Posterior cingulate gyrus (tissue), 11 donors: ENCODE measurements around the gene TPD52L2.
"Not testable (repeated sequence)": the region's sequence is repeated elsewhere in the genome, so short reads cannot be mapped to it uniquely, and the experiment has no call there.

Experiments
- DNase-seq, 10 donors: peaks; one replicate each; pipeline versions ENCODE4 v3.0.0 to v3.0.0-alpha.2; 2020 to 2021; ENCODE audit warnings: mixed read lengths in 3 of 10
- intact Hi-C: fragments of 100-400 bp; cut with DNase I; formaldehyde crosslinking; loops from one replicate; pipeline ENCODE4 v1.15.1; 2023

The TPD52L2 gene

GRCh38 chr20:63854766-63855362, 10.2 kb upstream of the TPD52L2 start:
- no peak for DNase-seq
- intact Hi-C loops: no loop called here

DNA sequence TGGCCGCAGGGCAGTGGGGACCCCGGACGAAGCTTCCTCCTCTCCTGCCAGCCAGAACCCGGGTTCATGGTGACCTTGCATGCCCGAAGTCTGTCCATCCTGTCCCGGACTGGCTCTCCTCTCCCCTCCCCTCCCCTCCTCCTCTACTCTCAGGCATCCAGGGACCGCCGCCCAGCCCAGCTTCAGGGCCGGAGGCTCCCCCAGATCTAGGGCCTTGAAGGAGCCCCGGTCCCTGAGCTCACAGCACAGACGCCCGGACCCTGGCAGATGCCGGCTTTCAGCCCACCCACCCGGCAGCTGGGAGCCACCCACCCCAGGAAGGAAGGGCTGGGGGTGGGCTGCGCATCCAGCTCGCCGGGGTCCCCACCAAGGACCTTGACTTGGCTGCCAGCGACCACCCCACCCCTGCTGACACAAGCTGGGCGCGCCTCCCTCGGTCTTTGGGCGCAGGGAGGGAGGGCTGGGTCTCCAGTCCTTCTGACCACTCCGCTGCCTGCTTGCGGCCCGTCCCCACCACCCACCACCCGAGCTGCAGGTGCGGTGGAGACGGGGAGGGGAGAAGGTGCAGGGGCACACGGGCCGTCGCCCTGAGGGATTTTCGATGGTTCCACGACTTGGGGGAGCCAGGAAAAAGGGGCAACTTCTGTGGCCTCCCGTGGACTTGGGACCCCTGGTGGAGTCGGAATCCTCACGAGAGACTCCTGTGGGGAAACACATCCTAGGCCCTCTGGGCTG, 9.5 kb upstream of the TPD52L2 start:
- no peak for DNase-seq
- intact Hi-C loops: no loop called here

- intact Hi-C loops: no loop called here
- no peak for DNase-seq
These were observed 9.0 kb upstream of the TPD52L2 start for GRCh38 chr20:63856098-63856511.

- DNase-seq: no peak
- intact Hi-C loops: no loop called here
These were observed 7.2 kb upstream of the TPD52L2 start for GRCh38 chr20:63857764-63858392.

DNA sequence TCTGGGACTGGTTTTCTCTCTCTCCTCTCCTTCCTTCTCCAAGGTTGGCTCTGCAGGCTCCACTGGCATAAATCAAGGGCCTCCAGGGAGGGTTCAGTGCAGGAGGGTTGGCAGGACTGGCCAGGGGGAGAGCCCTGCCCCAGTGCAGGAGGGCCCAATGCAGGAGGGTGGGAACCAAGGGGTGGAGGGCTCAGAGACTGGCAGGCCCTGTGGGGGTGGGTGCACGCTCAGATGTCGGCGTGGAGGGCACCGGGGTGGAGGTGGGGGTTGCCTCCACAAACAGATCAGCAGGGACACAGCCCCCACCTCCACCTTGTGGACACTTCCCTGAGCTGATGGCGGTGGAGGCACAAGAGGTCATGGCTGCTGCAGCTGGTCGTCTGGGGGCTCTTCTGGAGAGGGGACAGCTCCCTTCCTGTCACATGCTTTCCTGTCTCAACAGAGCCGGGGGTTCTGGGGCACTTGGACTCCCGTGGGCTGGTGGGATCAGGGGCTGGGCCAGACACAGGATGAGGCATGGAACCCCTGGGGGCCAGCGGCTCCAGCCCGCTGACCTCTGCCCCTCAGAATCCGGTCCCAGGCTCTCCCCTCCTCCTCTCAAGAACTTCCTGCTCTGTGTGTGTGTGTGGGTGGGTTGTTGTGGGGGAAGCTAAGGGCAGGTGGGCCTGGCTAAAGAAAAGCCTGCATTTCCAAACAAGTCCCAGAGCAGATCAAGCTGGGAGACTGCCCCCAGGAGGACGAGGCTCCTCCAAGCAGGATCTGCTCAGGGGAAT, 6.5 kb upstream of the TPD52L2 start:
- no peak for DNase-seq
- intact Hi-C loops: no loop called here

GRCh38 chr20:63859166-63859699, 5.8 kb upstream of the TPD52L2 start:
- intact Hi-C loops: no loop called here

DNA sequence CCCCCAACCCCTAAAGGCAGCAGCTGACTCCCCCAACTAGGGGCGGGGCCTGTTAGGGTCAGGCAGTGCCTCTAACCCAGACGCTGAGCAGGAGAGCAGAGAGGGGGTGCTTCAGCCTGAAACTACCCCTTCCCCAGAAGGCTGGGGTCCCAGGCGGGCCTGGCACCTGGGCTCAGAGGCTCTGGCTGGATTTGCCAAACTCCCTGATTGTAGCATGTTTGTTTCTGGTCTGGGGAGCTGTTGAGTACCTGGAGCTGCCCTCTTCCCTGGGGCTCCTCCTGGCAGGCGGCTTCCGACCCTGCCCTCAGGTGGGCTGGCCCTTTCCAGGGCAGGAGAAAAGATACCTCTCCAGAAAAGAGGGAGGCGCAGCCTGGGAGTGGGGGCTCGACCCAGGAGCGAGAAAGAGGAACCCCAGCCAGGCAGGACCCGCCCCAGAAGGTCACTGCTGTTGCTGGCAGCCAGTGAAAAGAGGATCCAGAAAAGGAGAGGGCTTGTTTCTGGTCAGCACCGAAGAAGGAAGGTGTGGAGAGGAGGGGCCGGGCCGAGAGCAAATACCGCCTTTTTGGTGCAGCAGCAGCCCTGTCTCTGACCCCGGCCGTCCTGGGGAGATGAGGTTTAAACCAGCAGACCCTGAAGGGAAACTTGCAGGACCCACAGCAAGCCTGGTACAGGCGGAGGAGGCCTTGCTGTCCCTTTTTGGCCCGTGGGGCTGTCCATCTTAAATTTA, 4.6 kb upstream of the TPD52L2 start:
- intact Hi-C loops: loop anchor here (5.0 to 10.0 kb wide), 2 partner anchors 73 to 156 kb away; partner anchors contain the start of genes ARFRP1 and ZGPAT
- DNase-seq: peak in 2 of 10 donors; percentile 23 to 87

More at GRCh38 chr20:63859166-63859699, 5.8 kb upstream of the TPD52L2 start:
- no peak for DNase-seq

GRCh38 chr20:63861365-63861934, 3.6 kb upstream of the TPD52L2 start, which contains the start of gene ABHD16B:
ABHD16B (plus strand) TSS chr20:63861498; CDS start chr20:63861541, 43 bp downstream.
- DNase-seq: no peak
- intact Hi-C loops: loop anchor here (5.0 to 10.0 kb wide), 2 partner anchors 74 to 157 kb away; partner anchors contain the start of genes ARFRP1 and ZGPAT

- no peak for DNase-seq
- intact Hi-C loops: loop anchor here (5.0 to 10.0 kb wide), 2 partner anchors 75 to 157 kb away; partner anchors contain the start of genes ARFRP1 and ZGPAT
These were observed 2.8 kb upstream of the TPD52L2 start for GRCh38 chr20:63861981-63862901.

DNA sequence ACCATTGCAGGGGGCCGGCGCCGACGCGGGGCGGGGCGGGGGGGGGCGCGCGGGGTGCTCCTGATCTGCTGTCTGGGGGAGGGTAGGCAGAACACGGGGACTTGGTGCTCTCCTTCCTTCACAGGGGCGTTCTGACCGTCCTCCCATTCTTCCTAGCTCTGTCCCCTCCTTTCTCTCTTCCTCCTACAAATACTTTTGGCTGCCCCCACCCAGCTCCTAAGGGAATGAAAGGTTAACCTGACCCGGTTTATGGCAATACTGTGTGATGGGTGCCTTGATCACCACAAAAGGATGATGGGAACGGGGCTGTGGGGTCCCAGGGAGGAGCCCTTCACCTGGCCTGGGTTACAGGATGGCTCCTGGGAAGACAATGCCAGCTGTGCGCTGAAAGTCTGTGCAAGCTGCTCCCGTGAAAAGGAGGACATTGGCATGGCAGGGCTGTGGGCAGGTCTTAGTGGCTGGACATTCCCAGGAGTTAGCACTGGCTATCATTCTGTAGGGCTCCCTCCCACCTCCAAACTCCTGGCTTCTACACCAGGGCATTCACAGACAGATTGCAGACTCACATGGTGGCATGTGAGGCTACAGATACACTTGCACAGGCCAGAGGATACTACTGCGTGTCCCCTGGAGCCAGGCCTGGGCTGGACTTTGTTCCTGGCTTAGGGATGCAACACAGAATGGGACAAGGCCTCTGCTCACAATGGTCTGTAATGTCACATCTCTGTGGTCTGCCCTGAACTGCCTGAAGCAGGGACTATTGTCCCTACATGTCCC, 1.9 kb upstream of the TPD52L2 start:
- intact Hi-C loops: loop anchor here (5.0 to 10.0 kb wide), 2 partner anchors 76 to 158 kb away; partner anchors contain the start of genes ARFRP1 and ZGPAT
- no peak for DNase-seq

GRCh38 chr20:63863798-63864544, 1.1 kb upstream of the TPD52L2 start:
- peak; percentile 48 to 96 (median 70) for DNase-seq
- intact Hi-C loops: loop anchor here (2.0 to 10.0 kb wide), 4 partner anchors 31 to 325 kb away; partner anchors contain the start of genes ARFRP1, DNAJC5 and ZGPAT

GRCh38 chr20:63864545-63864977, 509 bp upstream of the TPD52L2 start:
- intact Hi-C loops: loop anchor here (2.0 to 10.0 kb wide), 4 partner anchors 30 to 326 kb away; partner anchors contain the start of genes ARFRP1, DNAJC5 and ZGPAT
- no peak for DNase-seq

- DNase-seq: not testable (repeated sequence)
- intact Hi-C loops: loop anchor here (10.0 kb wide), 1 partner anchor 162 kb away; the partner anchor contains the start of genes ARFRP1 and ZGPAT
These were observed 2.0 kb downstream of the TPD52L2 start for GRCh38 chr20:63867042-63867441.

DNA sequence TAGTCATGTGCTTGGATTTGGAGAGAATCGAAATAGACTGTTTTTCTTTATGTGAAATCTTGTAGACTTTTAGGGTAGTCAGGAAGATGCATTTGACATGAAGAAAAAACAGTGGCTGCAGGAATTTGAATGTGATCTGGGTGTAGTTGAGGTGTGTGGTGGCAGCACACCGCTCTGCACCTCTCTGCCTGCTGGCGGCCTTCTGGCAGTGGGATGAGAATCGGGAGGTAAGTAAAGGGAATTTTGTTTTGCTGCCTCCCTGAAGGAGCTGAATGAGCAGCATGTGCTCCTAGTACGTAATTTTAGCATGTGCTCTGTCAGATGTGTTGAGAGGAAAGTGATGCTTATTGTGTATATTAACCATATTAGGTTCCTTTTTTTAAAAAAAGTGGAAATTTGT, 3.2 kb downstream of the TPD52L2 start:
- DNase-seq: no peak
- intact Hi-C loops: loop anchor here (10.0 kb wide), 1 partner anchor 163 kb away; the partner anchor contains the start of genes ARFRP1 and ZGPAT

DNA sequence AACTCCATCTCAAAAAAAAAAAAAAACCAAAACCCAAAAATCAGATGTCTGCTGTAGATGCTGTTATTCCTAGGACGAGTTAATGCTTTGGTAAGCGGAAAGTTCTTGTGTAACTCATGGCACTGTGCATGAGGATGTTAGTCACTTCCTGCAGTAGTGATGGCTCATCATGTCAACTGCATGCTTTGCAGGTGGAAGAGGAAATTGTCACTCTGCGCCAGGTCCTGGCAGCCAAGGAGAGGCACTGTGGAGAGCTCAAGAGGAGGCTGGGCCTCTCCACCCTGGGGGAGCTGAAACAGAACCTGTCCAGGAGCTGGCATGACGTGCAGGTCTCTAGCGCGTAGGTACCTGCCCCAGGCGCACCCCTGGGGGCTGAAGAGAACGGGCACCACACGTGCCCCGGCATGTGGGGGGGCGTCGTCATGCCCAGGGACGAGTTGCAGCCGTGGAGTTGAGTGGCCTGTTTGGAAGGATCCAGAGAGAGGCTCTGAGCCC, 8.5 kb downstream of the TPD52L2 start:
- intact Hi-C loops: no loop called here
- peak in 1 of 10 donors; percentile 23 for DNase-seq

- intact Hi-C loops, DNase-seq: not testable (repeated sequence)
These were observed 9.2 kb downstream of the TPD52L2 start for GRCh38 chr20:63874241-63874640.
